HG02571 (cell line): Measurements from ENCODE around the gene SPSB4.

Experiments
- ATAC-seq: cut with Tn5 transposase; IDR thresholded peaks from one replicate; pipeline ENCODE4 v1.9.1; 2021; ENCODE audit warnings: mild to moderate bottlenecking, moderate library complexity; ENCODE audit not compliant: unreplicated experiment

Gene SPSB4

DNA sequence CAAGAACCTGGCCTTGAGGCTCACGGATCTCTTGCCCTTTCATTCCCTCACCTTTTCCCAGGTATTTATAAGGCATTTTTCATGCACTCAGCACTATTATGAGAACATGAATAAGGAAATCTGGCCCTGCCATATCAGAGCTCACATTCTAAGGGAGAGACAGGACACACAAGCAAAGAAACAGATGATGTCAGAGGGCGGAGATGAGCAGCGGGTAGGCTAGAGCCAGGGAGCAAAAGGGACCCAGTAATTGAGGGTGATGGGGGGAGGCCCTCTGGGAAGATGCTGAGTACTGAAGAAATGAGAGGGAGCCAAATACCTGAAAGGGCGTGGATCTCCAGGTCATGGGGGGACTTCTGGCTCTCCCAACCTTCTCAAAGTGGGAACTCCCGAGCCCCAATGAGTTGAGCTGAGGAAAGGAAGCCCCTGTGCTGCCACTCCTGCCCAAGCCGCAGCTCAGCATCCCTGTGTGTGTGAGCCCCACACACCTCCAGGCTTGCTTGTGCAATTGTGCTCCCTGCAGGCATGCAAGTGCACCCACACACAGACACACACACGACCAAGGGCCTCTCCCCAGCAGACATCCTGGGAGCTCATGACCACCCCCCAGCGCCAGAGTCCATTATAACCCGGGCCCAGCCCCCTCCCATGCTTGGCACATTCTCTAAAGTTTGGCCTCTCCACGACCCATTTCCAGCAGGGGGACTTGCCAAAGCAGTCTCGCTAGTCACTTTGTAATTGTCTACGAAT, 99.1 kb downstream of the SPSB4 start:
- no peak for ATAC-seq

GRCh38 chr3:141150931-141151330, 99.8 kb downstream of the SPSB4 start:
- ATAC-seq: no peak

DNA sequence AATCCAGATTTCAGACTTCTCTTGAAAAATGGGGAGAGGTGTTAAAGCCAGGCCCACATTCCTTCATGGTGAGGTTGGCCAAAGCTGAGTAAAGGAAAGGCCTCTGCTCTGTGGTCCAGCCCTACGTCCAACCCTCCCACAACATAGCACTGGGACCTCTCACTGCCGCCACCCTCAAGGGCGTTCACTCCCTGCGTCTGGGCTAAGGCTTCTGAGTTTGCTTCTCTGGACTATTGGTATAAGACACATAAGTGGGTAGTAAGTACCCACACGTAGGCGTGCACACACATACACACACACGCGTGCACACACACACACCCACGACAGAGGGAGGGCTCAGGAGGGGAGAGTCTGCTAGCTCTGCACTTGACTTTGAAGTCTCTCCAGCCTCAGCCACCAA, 100.3 kb downstream of the SPSB4 start:
- ATAC-seq: no peak

DNA sequence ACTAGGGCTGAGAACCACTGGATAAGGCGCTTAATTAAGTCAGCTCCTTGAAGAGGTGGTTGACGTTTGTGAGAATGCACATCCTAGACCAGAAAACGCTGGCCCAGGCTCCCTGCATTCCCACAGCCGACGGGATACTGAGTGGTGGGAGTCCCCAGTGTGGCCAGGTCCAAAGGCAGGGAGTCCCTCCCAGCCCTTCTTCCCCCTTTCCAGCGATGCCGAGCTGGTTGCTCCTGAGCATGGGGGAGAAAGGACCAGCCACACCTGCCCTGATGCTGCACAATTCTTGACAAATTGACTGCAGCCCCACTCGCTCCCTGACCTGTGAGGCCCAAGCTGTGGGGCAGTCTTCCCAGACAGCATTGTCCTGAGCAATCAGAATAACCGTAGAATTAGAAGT, 101.0 kb downstream of the SPSB4 start:
- no peak for ATAC-seq

GRCh38 chr3:141152801-141153678, 101.9 kb downstream of the SPSB4 start:
- no peak for ATAC-seq

- no peak for ATAC-seq
These were observed 102.5 kb downstream of the SPSB4 start for GRCh38 chr3:141153679-141153966.

DNA sequence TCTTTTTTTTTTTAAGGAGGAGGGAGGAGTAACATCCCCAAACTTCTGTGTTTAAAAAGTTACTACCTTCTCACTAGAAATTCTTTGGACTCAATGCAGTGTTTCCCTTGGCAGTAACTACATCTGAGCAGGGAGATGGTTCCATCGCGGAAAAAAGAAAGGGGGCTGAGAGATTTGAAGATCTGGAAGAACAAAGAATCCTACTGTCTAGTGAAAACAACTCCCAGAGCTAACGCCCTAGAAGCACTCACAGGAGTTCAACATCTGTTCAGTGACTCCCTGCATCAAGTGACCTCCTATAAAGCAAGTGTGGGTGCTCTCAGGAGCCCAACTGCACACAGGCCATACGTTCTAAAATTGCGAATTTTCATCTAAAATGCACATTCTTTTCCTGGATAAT, 113.7 kb downstream of the SPSB4 start:
- no peak for ATAC-seq

DNA sequence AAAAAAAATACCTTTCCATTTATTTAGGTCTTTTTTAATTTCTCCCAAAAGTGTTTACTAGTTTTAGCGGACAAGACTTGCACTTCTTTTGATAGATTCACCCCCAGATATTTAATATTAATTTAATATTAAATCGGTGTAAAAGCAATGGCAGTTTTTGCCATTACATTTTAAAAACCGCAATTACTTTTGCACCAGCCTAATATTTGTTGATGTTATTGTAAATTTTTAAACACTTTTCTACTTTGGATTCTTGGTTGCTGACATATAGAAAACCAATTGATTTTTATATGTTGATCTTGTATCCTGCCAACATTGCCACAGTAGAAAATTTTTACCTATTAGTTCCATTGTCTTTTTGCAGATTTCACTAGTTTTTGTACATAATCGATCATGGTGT, 116.5 kb downstream of the SPSB4 start:
- no peak for ATAC-seq

DNA sequence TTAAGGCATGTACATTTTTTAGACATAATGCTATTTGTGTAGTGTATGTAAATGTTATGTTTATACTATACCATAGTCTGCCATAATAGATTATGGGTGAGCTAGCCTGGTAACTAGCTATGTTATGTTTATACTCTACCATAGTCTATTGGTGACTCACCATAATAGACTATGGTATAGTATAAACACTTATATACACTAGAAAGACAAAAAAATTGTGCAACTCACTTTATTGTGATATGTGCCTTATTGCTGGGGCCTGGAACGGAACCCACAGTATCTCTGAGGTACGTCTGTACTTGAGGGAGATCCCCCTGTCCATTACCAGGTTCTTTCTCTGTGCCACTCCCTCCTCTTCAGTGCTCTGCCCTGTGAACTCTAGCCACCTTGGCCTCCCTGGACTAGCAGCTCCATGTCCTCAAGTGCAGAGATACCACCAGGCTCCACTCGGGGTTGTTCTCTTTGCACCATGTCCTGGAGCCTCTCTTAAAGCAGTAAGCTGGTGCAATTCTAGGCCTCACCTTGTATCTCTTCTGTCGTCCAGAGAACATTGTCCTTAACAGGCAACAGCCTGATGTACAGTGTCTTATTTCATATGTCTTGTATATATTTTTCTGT, 119.6 kb downstream of the SPSB4 start:
- no peak for ATAC-seq

DNA sequence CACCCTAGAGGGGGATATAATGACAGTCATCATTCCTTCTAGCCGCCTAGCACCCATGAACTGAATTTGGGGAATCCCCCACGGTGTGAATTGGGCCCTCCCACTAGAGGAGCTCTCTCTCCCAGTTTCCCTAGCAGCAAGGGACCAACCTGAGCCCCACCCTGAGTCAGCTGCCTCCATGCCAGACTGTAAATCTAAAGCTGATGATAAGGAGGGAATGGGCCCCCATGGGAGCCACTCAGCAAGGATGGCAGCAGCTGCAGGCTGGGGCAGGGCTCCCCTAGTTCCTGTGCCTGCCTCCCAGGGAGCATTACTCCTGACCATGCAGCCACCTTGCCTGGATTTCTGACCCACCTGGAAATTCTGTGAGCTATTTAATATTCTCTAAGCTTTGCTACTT, 123.5 kb downstream of the SPSB4 start:
- no peak for ATAC-seq

GRCh38 chr3:141176775-141177174, 125.6 kb downstream of the SPSB4 start:
- ATAC-seq: no peak

- ATAC-seq: no peak
These were observed 126.9 kb downstream of the SPSB4 start for GRCh38 chr3:141178026-141178425.

DNA sequence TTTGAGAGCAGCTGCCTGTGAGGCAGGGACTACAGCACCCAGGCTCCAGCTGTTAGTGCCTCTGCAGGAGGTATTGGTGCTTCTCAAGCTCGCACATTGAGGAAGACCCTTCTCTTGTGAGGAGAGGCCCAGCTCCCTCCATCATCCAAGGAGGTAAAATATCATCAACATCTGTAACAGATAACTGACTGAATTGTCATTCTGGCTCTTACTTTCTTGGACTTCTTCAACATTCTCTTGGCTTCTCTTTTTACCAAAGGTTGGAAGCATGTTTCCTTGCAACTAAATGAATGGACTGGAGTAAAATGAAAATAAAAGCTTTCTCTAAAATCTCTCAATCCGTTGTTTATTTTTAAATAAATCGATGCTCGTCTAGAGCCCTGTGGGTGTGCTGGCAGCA, 127.4 kb downstream of the SPSB4 start:
- no peak for ATAC-seq

DNA sequence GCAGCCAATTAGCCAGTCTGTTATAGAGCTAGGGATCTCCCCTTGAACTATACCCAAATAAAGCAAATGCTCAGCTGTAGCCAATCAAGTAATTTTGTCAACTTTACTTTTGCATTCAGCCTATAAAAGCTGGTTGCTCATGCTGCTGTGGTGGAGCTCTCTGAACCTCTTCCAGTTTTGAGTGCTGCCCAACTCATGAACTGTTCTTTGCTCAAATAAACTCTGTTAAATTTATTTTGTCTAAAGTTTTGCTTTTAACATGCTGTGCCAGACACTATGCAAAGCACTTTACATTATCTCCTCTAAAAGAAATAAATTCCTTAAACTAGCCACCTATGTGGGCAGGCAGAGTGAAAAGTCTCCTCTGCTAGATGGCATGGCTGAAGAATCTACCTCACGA, 128.8 kb downstream of the SPSB4 start:
- ATAC-seq: no peak

- ATAC-seq: no peak
These were observed 130.0 kb downstream of the SPSB4 start for GRCh38 chr3:141181196-141181595.

- ATAC-seq: no peak
These were observed 130.7 kb downstream of the SPSB4 start for GRCh38 chr3:141181819-141182218.

- no peak for ATAC-seq
These were observed 132.5 kb downstream of the SPSB4 start for GRCh38 chr3:141183606-141184005.

GRCh38 chr3:141184430-141184829, 133.3 kb downstream of the SPSB4 start:
- ATAC-seq: no peak

DNA sequence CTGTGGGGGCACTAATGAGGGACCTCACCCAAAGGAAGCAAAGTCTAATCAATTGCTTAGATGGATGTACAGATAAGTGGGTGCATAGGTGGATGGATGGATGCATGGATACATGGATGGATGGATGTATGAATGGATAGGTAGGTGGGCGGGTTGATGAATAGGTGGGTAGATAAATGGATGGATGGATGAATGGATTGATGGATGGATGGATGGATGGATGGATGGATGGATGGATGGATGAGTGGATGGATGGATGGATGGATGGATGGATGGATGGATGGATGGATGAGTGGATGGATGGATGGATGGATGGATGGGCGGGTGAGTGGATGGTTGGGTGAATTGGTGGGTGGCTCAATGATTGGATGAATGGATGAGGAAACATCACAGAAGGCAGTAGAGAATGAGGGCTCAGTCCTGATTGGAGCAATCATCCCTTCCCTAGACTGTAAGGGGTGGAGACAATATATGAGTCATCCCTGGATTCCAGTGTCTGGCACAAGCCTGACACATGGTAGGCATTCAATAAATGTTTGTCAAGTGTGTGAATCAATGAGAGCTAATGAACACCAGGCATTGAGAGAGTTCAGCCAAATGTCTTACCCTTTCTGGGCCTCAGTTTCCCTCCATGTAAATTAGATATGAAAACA, 140.1 kb downstream of the SPSB4 start:
- ATAC-seq: no peak

DNA sequence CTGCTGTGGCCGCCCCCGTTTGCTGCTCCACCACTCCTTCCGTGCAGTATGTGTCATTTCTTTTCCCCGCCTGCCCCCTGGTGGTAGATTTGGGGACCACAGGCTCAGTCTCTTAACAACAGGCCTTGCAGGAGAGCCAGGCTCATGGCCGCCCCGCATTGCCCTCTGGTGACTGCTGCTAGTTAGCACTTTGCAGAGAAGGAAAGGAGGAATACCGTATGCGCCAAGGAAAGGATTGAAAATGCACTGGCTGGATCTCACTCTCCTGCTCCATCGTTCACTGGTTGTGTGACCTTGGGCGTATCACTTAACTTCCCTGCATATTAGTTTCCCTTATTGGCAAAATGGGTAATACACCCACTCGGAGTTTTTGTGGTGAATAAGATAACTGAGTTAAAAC, 141.2 kb downstream of the SPSB4 start:
- peak; percentile 98 for ATAC-seq

GRCh38 chr3:141193066-141193830, 142.1 kb downstream of the SPSB4 start:
- no peak for ATAC-seq
